Effector memory CD8-positive, alpha-beta T cell (primary cell): ENCODE results near the gene STRBP.
A peak's percentile ranks its signal among the peaks of the same experiment; 100 is the strongest.
"Not testable (repeated sequence)": the region's sequence is repeated elsewhere in the genome, so short reads cannot be mapped to it uniquely, and the experiment has no call there.

Experiments
- ATAC-seq: fragments of 150-1000 bp; cut with Tn5 transposase; replicated peaks from 2 replicates; pipeline ENCODE4 v1.10.0; 2021; ENCODE audit warnings: mild to moderate bottlenecking, moderate library complexity
- DNase-seq, 3 experiments: peaks; one replicate each; pipeline ENCODE4 v3.0.0; 2021
- H3K27ac Mint-ChIP-seq, 2 donors: one replicate each; pipeline ENCODE4 v1.8.0; 2022; ENCODE audit warnings: mild to moderate bottlenecking in 2 of 2, mixed read lengths in 2 of 2, moderate library complexity in 2 of 2
- H3K27me3 Mint-ChIP-seq, 2 donors: one replicate each; pipeline ENCODE4 v1.8.0; 2022; ENCODE audit warnings: mixed read lengths in 2 of 2
- H3K36me3 Mint-ChIP-seq: one replicate; pipeline ENCODE4 v1.8.0; 2022; ENCODE audit warnings: mild to moderate bottlenecking, moderate library complexity, mixed read lengths; ENCODE audit not compliant: insufficient read depth
- H3K4me1 Mint-ChIP-seq, 2 donors: one replicate each; pipeline ENCODE4 v1.8.0; 2022; ENCODE audit warnings: low read depth in 2 of 2, mixed read lengths in 2 of 2
- H3K4me3 Mint-ChIP-seq, 2 donors: one replicate each; pipeline ENCODE4 v1.8.0; 2022; ENCODE audit warnings: mild to moderate bottlenecking in 2 of 2, mixed read lengths in 2 of 2, moderate library complexity in 2 of 2
- H3K9me3 Mint-ChIP-seq, 2 donors: one replicate each; pipeline ENCODE4 v1.8.0; 2022; ENCODE audit warnings: mixed read lengths in 2 of 2
- total RNA-seq, 9 experiments: gene quantifications; one replicate each; lab custom pipeline; 2026; lab: John Stamatoyannopoulos, UW

STRBP gene
- total RNA-seq: 23.5 to 92.0 (median 73.6) reads per million in 9 experiments

GRCh38 chr9:123268465-123269259, at the start of gene STRBP:
Gene STRBP (minus strand): TSS chr9:123268586. CDS start chr9:123184134, 84,452 bp downstream.
- Mint-ChIP-seq H3K4me3 (peak within 1 kb of the TSS; percentile 83 to 85), H3K4me1 (peaks cover 17 to 19% of the 10 kb centered on the region in 2 donors), H3K36me3 (peaks cover 8% of the 10 kb centered on the region), H3K27ac (peak within 1 kb of the TSS; percentile 6 to 36), H3K9me3 (no peaks in the 10 kb centered on the region), H3K27me3 (no peaks in the 10 kb centered on the region)
- peak; percentile 85 to 94 (median 89) for DNase-seq
- ATAC-seq: peak; percentile 91

GRCh38 chr9:123316053-123316718, 47.8 kb upstream of the STRBP start:
- DNase-seq: no peak
- Mint-ChIP-seq H3K9me3 (no peaks in the 10 kb centered on the region), H3K27me3 (peaks cover 28 to 53% of the 10 kb centered on the region in 2 donors), H3K4me3 (no peak overlapping the region), H3K4me1 (no peaks in the 10 kb centered on the region), H3K27ac (no peak overlapping the region), H3K36me3 (no peaks in the 10 kb centered on the region)
- no peak for ATAC-seq

GRCh38 chr9:123315635-123316034, 47.2 kb upstream of the STRBP start:
- no peak overlapping the region for H3K27ac Mint-ChIP-seq
- H3K27me3 Mint-ChIP-seq: peaks cover 28 to 53% of the 10 kb centered on the region in 2 donors
- H3K4me3 Mint-ChIP-seq: no peak overlapping the region

DNA sequence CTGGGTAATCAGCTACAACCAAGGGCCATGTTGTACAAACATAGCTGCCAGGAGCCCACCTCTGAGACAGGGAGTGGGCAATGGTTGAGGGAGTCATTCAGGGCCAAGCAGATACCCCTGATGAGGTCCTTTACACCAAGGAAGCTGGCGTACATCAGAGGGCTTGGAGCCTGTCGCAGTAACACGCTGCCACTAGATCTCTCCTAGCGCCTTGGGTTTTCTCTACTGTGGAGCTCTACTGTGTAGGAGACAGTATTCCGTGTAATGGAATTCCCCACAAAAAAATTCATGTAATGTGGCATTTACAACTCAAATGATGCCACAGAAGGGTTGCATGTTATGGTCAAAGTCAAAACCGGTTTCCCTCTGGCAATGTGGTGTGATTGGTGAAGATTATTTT, 46.2 kb upstream of the STRBP start:
- Mint-ChIP-seq H3K27me3 (peaks cover 21 to 45% of the 10 kb centered on the region in 2 donors), H3K4me1 (no peaks in the 10 kb centered on the region), H3K9me3 (no peaks in the 10 kb centered on the region), H3K36me3 (no peaks in the 10 kb centered on the region), H3K27ac (no peak overlapping the region), H3K4me3 (no peak overlapping the region)
- no peak for ATAC-seq
- no peak for DNase-seq

More at GRCh38 chr9:123315635-123316034, 47.2 kb upstream of the STRBP start:
- H3K9me3 Mint-ChIP-seq: no peaks in the 10 kb centered on the region
- H3K4me1 Mint-ChIP-seq: no peaks in the 10 kb centered on the region
- DNase-seq (no peak), ATAC-seq (no peak)
- no peaks in the 10 kb centered on the region for H3K36me3 Mint-ChIP-seq

- Mint-ChIP-seq H3K4me1 (no peaks in the 10 kb centered on the region), H3K9me3 (no peaks in the 10 kb centered on the region), H3K27me3 (peaks cover 11 to 29% of the 10 kb centered on the region in 2 donors), H3K27ac (no peak overlapping the region), H3K36me3 (no peaks in the 10 kb centered on the region), H3K4me3 (no peak overlapping the region)
- no peak for ATAC-seq
- DNase-seq: no peak
Observed at GRCh38 chr9:123312306-123312877, 44.0 kb upstream of the STRBP start.

- peaks cover 11 to 24% of the 10 kb centered on the region in 2 donors for H3K27me3 Mint-ChIP-seq
- H3K27ac Mint-ChIP-seq: no peak overlapping the region
- DNase-seq: no peak
- H3K36me3 Mint-ChIP-seq: no peaks in the 10 kb centered on the region
- no peaks in the 10 kb centered on the region for H3K9me3 Mint-ChIP-seq
- H3K4me1 Mint-ChIP-seq: no peaks in the 10 kb centered on the region
- H3K4me3 Mint-ChIP-seq: no peak overlapping the region
- ATAC-seq: no peak
Observed at GRCh38 chr9:123311250-123311752, 42.9 kb upstream of the STRBP start.

- no peak for DNase-seq
- Mint-ChIP-seq H3K9me3 (no peaks in the 10 kb centered on the region), H3K36me3 (no peaks in the 10 kb centered on the region), H3K4me3 (no peak overlapping the region), H3K27ac (no peak overlapping the region), H3K27me3 (peaks cover 11 to 24% of the 10 kb centered on the region in 2 donors), H3K4me1 (peaks cover 0 to 3% of the 10 kb centered on the region in 2 donors)
- no peak for ATAC-seq
Observed at GRCh38 chr9:123310551-123311249, 42.3 kb upstream of the STRBP start.

GRCh38 chr9:123309611-123310010, 41.2 kb upstream of the STRBP start:
- Mint-ChIP-seq H3K27me3 (peaks cover 11 to 23% of the 10 kb centered on the region in 2 donors), H3K4me3 (no peak overlapping the region), H3K36me3 (peaks cover 2% of the 10 kb centered on the region), H3K4me1 (peaks cover 9 to 10% of the 10 kb centered on the region in 2 donors), H3K9me3 (no peaks in the 10 kb centered on the region), H3K27ac (no peak overlapping the region)
- no peak for DNase-seq
- no peak for ATAC-seq

GRCh38 chr9:123305879-123306278, 37.5 kb upstream of the STRBP start:
- no peak for ATAC-seq
- DNase-seq: no peak
- H3K36me3 Mint-ChIP-seq: peaks cover 2% of the 10 kb centered on the region
- peaks cover 19 to 27% of the 10 kb centered on the region in 2 donors for H3K4me1 Mint-ChIP-seq
- H3K9me3 Mint-ChIP-seq: no peaks in the 10 kb centered on the region
- H3K4me3 Mint-ChIP-seq: no peak overlapping the region
- no peaks in the 10 kb centered on the region for H3K27me3 Mint-ChIP-seq
- H3K27ac Mint-ChIP-seq: no peak overlapping the region

- H3K9me3 Mint-ChIP-seq: no peaks in the 10 kb centered on the region
- peak overlapping the region; percentile 50 to 68 for H3K4me3 Mint-ChIP-seq
Observed at GRCh38 chr9:123304340-123304691, 35.9 kb upstream of the STRBP start.

GRCh38 chr9:123302348-123303214, 34.2 kb upstream of the STRBP start:
- H3K4me1 Mint-ChIP-seq: peaks cover 19 to 27% of the 10 kb centered on the region in 2 donors
- H3K36me3 Mint-ChIP-seq: peaks cover 2% of the 10 kb centered on the region
- no peak for ATAC-seq
- no peak for DNase-seq
- H3K27ac Mint-ChIP-seq: peak overlapping the region in 1 of 2 donors; percentile 66
- H3K4me3 Mint-ChIP-seq: peak overlapping the region in 1 of 2 donors; percentile 71
- no peaks in the 10 kb centered on the region for H3K27me3 Mint-ChIP-seq
- H3K9me3 Mint-ChIP-seq: no peaks in the 10 kb centered on the region

More at GRCh38 chr9:123304340-123304691, 35.9 kb upstream of the STRBP start:
- no peak for DNase-seq
- Mint-ChIP-seq H3K36me3 (peaks cover 2% of the 10 kb centered on the region), H3K4me1 (peaks cover 19 to 27% of the 10 kb centered on the region in 2 donors), H3K27me3 (no peaks in the 10 kb centered on the region), H3K27ac (peak overlapping the region; percentile 87 to 95)
- ATAC-seq: no peak

GRCh38 chr9:123301936-123302335, 33.5 kb upstream of the STRBP start:
- not testable (repeated sequence) for DNase-seq, H3K36me3 Mint-ChIP-seq, H3K27ac Mint-ChIP-seq, H3K4me3 Mint-ChIP-seq, ATAC-seq, H3K9me3 Mint-ChIP-seq, H3K27me3 Mint-ChIP-seq
- peaks cover 19 to 27% of the 10 kb centered on the region in 2 donors for H3K4me1 Mint-ChIP-seq
